HepG2 (cell line): ENCODE data around the gene RAB5B. TPM values are rescaled to one million over a fixed set of nuclear protein-coding genes. Genes with fewer than 3 reads are reported as not detected.

ENCODE experiments used
- CBX5 ChIP-seq: sonication (generic); formaldehyde crosslinking; IDR thresholded peaks from 2 replicates; pipeline ENCODE4 v1.4.0; 2020; ENCODE audit warnings: missing genetic modification reagents, borderline replicate concordance
- HDAC6 ChIP-seq: fragments of 200-600 bp; sonication (generic); IDR thresholded peaks from 2 replicates; pipeline ENCODE4 v1.7.0; 2017; ENCODE audit warnings: mild to moderate bottlenecking, antibody characterized with exemption, low read length, low read depth
- HMG20B ChIP-seq: conservative IDR thresholded peaks from 2 replicates; pipeline ENCODE4 v1.6.1; 2016; ENCODE audit warnings: missing genetic modification reagents, missing compliant biosample characterization
- HOXA5 ChIP-seq: sonication (generic); formaldehyde crosslinking; IDR thresholded peaks from 2 replicates; pipeline ENCODE4 v1.4.0; 2020; ENCODE audit warnings: missing genetic modification reagents
- IKZF5 ChIP-seq: IDR thresholded peaks from 2 replicates; pipeline ENCODE4 v1.6.1; 2018; ENCODE audit warnings: missing genetic modification reagents, mild to moderate bottlenecking, missing compliant biosample characterization
- MNT ChIP-seq: fragments of 450-650 bp; IDR thresholded peaks from 2 replicates; pipeline ENCODE4 v1.6.1; 2016
- MXD4 ChIP-seq: IDR thresholded peaks from 2 replicates; pipeline ENCODE4 v1.6.1; 2016; ENCODE audit warnings: mild to moderate bottlenecking, missing biosample characterization, missing genetic modification reagents
- NFATC3 ChIP-seq: sonication (generic); formaldehyde crosslinking; IDR thresholded peaks from 2 replicates; pipeline ENCODE4 v1.5.1; 2020; ENCODE audit warnings: mild to moderate bottlenecking, missing genetic modification reagents
- PPARG ChIP-seq: conservative IDR thresholded peaks from 2 replicates; pipeline ENCODE4 v1.6.1; 2016; ENCODE audit warnings: missing biosample characterization, missing genetic modification reagents
- PRDM4 ChIP-seq: sonication (generic); formaldehyde crosslinking; IDR thresholded peaks from 2 replicates; pipeline ENCODE4 v1.9.0; 2021; ENCODE audit warnings: missing genetic modification reagents, borderline replicate concordance
- RBM22 ChIP-seq: fragments of 200-400 bp; formaldehyde crosslinking; optimal IDR thresholded peaks from 2 replicates; pipeline ENCODE3; 2017; ENCODE audit warnings: mild to moderate bottlenecking, low read length, moderate library complexity
- SP5 ChIP-seq: IDR thresholded peaks from 2 replicates; pipeline ENCODE4 v1.6.1; 2016; ENCODE audit warnings: low read depth, borderline replicate concordance
- SRF ChIP-seq: IDR thresholded peaks from 2 replicates; pipeline ENCODE4 v1.6.1; 2011; ENCODE audit warnings: mild to moderate bottlenecking, low read depth, low read length, moderate library complexity
- ZBTB33 ChIP-seq: sonication (generic); formaldehyde crosslinking; IDR thresholded peaks from 2 replicates; pipeline ENCODE4 v1.4.0; 2020; ENCODE audit warnings: missing genetic modification reagents
- ZNF24 ChIP-seq: fragments of 450-650 bp; IDR thresholded peaks from 2 replicates; pipeline ENCODE4 v1.6.1; 2017; ENCODE audit warnings: antibody characterized with exemption, mild to moderate bottlenecking
- ZNF256 ChIP-seq: sonication (generic); formaldehyde crosslinking; conservative IDR thresholded peaks from 2 replicates; pipeline ENCODE4 v1.4.0; 2020; ENCODE audit warnings: missing genetic modification reagents
- ZNF264 ChIP-seq: sonication (generic); formaldehyde crosslinking; IDR thresholded peaks from 2 replicates; pipeline ENCODE4 v1.4.0; 2020; ENCODE audit warnings: missing genetic modification reagents
- ZNF274 ChIP-seq: sonication (generic); formaldehyde crosslinking; IDR thresholded peaks from 2 replicates; pipeline ENCODE4 v1.5.1; 2020; ENCODE audit warnings: mild to moderate bottlenecking, missing genetic modification reagents
- ZNF460 ChIP-seq: sonication (generic); formaldehyde crosslinking; IDR thresholded peaks from 2 replicates; pipeline ENCODE4 v1.5.1; 2020; ENCODE audit warnings: missing genetic modification reagents, mild to moderate bottlenecking, borderline replicate concordance
- ZNF468 ChIP-seq: sonication (generic); formaldehyde crosslinking; IDR thresholded peaks from 2 replicates; pipeline ENCODE4 v1.8.0; 2022; ENCODE audit warnings: mild to moderate bottlenecking, moderate library complexity, missing genetic modification reagents
- ZNF556 ChIP-seq: sonication (generic); formaldehyde crosslinking; IDR thresholded peaks from 2 replicates; pipeline ENCODE4 v1.4.0; 2020; ENCODE audit warnings: mild to moderate bottlenecking, missing genetic modification reagents, borderline replicate concordance
- ZNF644 ChIP-seq: IDR thresholded peaks from 2 replicates; pipeline ENCODE4 v1.6.1; 2016; ENCODE audit warnings: low read depth
- ZNF746 ChIP-seq: sonication (generic); formaldehyde crosslinking; IDR thresholded peaks from 2 replicates; pipeline ENCODE4 v1.8.0; 2022; ENCODE audit warnings: mild to moderate bottlenecking, missing genetic modification reagents
- ZNF790 ChIP-seq: sonication (generic); formaldehyde crosslinking; IDR thresholded peaks from 2 replicates; pipeline ENCODE4 v1.8.0; 2022; ENCODE audit warnings: missing genetic modification reagents, mild to moderate bottlenecking, borderline replicate concordance
- polyA plus RNA-seq, 8 experiments: library from polyadenylated mRNA; depleted of rRNA in 3 of 8; stranded (reverse) in 7 of 8; unstranded in 1 of 8; fragments of >200 nt; fragmentation: Illumina TruSeq in 4 of 8; extraction: Trizol in 4 of 8; gene quantifications; 2 replicates each; pipeline versions ENCODE4 v1.2.1 to v1.2.3, GENCODE V29; 2011 to 2016; ENCODE audit warnings: low read depth in 4 of 8, missing spikeins in 1 of 8, mixed read lengths in 1 of 8; ENCODE audit not compliant: insufficient read depth in 1 of 8
- total RNA-seq, 5 experiments: library from RNA; depleted of rRNA; stranded (reverse); fragments of >200 nt; fragmentation: Illumina TruSeq; extraction: Trizol; gene quantifications; 2 replicates each; pipeline ENCODE4 v1.2.3, GENCODE V29; 2016; ENCODE audit warnings: low read depth in 1 of 5

Gene RAB5B
- total and polyA plus RNA-seq, 2 of the 13 experiments (the other 11 are each of a cell fraction or from before 2014, with no cell fraction given) = 26.0 to 68.3 TPM

- TF ChIP-seq ZNF468 (CRISPR knock-in tag) = no peak
- TF ChIP-seq SRF = no peak
- TF ChIP-seq ZNF460 (CRISPR knock-in tag) = no peak
- TF ChIP-seq ZNF644 (CRISPR knock-in tag) = no peak
- peak; percentile 54; the same call in 1 of the 2 replicates for TF ChIP-seq ZNF264
- 0 out of 2 replicates have a peak, but pooled peaks have one; percentile 28 for TF ChIP-seq HOXA5
- no peak for TF ChIP-seq MXD4 (CRISPR knock-in tag)
- TF ChIP-seq IKZF5 (CRISPR knock-in tag) = peak; percentile 57; the same call in 1 of the 2 replicates
- 0 out of 2 replicates have a peak, but pooled peaks have one; percentile 23 for TF ChIP-seq ZNF256 (CRISPR knock-in tag)
- TF ChIP-seq RBM22 = peak; percentile 46
- peak; percentile 49; the same call in 1 of the 2 replicates for TF ChIP-seq ZNF746 (CRISPR knock-in tag)
- TF ChIP-seq ZNF274 (CRISPR knock-in tag) = peak; percentile 23; the same call in 1 of the 2 replicates
- no peak for TF ChIP-seq ZNF24
- no peak; the same call in 1 of the 2 replicates for TF ChIP-seq NFATC3
- peak; percentile 45; the same call in 1 of the 2 replicates for TF ChIP-seq ZNF556 (CRISPR knock-in tag)
- no peak for TF ChIP-seq PPARG (CRISPR knock-in tag)
- no peak for TF ChIP-seq MNT
- TF ChIP-seq ZBTB33 (CRISPR knock-in tag) = no peak
- no peak for TF ChIP-seq HDAC6
- peak; percentile 47; the same call in 1 of the 2 replicates for TF ChIP-seq SP5 (CRISPR knock-in tag)
- TF ChIP-seq PRDM4 (CRISPR knock-in tag) = no peak
- TF ChIP-seq CBX5 (CRISPR knock-in tag) = no peak
- TF ChIP-seq HMG20B (CRISPR knock-in tag) = no peak
- no peak for TF ChIP-seq ZNF790 (CRISPR knock-in tag)
These were observed 23.0 kb downstream of the RAB5B start, which contains the start of gene SUOX (continued) for GRCh38 chr12:55996715-55997534.
